CD4-positive, alpha-beta T cell treated with Interleukin-15 for 4 hours (primary cell): ENCODE measurements around the gene TCF4.

Experiments used
- DNase-seq: peaks from one replicate; pipeline ENCODE4 v3.0.0-alpha.2; 2020; ENCODE audit warnings: low spot score

The TCF4 gene

DNA sequence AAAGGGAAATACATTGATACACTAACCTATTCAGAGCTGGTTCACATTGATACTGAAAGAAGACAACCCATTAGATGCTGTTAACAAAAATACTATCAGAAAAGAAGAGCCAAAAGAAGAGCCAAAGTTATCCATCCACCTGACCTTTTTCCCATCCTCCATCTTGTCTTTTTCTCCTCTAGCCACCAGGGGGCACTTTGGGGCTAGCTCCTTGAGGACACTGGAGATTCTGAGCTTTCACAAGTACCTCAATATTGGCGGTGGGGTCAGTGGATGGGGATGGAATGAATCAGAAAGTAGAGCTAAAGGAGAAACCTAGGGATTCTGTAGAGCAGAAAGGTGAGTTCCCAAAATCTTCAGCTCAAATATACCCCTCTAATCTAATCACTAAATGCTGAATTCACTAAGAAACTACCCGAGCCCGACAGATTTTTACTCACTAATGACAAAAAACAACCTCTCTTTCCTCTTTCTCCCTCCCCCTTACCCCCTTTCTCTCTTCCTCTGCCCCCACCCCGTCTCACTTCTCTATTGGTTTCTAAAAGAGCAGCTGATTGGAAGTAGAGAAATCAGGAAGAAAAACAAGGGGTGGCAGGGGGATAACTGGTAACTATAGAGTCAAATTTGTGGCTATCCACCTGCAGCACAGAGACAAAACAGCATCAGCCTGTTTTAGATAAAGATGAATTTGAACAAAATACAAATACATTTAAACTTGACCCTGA is 203.3 kb downstream of the TCF4 start:
- DNase-seq, result no peak

DNA sequence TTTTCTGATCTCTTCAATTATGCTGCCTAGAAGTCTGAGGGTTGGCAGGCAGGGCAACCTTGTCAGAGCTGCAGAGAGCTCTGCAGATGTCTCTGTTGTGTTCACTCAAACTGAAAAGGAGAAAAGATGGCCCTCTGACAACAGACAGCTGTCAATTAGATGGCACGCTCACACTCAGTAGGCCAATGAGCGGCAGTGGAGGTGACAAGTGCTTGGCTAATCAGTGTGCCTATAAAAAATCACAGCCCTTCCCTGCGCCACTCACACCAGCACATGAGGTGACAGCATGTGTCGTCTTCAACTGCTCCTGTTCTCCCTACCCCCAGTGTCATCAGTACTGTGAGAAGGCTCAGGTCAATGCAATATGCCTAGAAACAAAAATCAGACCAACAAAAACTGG is 203.9 kb downstream of the TCF4 start:
- no peak for DNase-seq

DNA sequence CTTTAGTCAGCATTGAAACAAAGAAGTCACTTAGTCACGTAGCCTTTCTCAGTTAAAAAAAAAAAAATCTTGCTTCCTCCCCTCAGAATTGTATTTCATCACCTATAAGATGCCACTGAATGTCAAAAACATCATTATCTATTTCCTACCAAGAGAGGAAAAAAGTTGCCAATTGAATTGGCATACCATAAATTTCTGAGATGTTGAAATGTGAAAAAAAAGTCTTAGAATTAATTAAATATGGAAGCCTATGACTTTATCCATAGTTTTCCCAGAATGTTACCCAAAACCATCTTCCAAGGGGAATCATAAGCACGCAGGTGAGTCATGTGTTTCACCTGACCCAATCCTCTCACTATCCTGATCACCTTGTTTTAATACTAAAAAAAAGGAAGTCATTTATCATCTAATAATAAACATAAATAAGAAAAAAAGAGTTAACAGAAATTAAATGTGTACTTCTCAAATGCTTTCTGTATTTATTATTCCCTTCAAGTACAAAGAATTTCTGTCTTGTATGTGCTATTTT is 205.7 kb downstream of the TCF4 start:
- no peak for DNase-seq

DNA sequence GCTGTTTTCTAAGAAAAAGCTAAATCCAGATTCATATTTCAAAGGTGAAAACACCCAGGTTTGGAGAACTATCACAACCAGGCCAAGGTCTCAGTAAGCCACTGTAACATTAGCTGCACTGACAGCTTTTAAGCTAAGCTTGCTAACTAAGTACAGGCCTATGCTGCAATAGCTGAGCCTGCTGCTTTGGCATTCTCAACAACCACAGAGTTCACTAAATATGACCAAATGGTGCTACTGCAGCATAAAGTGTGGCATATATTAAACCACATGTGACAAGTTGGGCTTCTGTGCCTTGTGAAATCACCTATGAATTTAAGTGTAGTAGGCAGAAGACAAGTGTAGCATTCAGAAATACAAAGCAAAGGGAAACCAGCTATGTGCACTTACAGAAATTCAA is 206.7 kb downstream of the TCF4 start:
- no peak for DNase-seq

DNA sequence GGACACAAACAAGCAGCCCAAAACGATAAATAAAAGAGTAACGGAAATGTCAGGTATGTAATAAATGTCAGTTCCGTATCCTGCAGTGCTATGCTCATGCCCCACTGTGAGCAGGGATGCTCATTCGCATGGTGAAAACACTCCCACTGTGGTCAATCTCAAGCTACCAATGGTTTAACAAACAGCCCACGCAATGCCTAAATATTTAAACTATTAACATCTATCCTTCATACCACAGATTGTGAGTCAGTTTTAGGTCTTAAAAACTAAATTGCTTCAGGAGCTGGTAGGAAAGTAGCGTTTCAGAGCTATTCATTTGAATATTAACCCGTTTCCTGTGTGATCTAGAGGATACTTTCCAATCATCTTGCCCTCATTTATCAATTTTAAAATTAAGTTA is 207.4 kb downstream of the TCF4 start:
- DNase-seq, result no peak

DNA sequence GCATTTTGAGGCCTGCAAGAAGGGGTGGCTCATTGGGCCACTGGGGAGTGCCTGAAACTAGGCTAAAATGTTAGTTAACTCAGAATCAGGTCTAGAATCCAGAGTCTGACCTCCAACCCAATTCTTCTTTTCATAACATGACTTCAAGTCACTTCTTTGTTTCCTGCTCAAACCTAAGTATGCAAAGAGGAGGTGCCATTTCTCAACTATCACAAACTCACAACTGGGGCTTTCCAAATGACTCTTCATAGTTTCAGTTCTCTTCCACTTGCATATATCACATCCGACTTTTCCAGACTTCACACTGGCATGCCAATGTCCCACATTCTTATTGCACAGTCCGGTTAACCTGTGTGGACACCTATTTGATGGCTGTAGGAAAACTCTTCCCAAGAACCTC is 211.6 kb downstream of the TCF4 start:
- no peak for DNase-seq

DNA sequence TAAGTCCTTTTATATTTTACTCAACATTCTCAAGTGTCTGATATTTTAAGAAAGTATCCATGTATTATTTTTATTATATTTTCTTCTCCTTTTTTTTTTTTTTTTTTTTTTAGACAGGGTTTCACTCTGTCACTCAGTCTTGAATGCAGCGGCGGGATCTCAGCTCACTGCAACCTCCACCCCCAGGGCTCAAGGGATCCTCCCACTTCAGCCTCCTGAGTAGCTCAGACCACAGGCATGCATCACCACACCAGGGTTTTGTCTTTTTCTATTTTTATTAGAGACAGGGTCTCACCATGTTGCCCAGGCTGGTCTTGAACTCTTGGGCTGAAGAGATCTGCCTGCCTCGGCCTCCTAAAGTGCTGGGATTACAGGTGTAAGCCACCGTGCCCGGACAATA is 212.1 kb downstream of the TCF4 start:
- no peak for DNase-seq

DNA sequence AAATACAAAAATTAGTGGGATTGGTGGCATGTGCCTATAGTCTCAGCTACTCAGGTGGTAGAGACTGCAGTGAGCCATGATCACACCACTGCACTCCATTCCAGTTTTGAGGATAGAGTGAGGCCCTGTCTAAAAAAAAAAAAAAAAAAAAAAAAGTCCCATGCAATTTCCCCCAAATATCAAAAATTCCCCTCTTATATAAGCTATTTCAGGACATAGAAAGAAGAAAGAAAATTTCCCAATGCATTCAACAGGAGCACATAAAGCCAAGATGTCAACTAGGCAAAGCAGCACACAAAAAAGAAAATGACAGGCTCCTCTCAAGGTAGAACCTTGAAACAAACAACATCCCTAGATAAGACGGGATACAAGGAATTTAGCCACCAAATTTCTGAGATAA is 213.3 kb downstream of the TCF4 start:
- DNase-seq, result no peak

DNA sequence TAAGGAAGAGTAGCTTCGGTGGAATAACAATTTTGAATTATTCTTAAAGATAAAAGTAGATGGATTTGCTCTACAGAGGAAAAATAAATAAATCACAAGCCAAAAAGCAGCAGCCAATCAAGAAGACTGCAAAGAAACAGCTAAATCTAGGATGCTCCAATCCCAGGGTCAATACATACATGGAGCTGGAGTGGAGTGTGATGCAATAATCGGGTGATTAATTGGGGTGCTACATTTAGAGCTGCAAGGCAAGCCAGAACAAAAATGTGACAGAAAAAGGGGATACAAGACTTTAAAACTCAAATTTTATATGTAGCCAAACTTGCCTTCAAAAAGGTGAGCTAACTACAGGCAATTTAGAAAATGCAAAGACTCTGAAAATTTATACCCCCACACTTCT is 215.8 kb downstream of the TCF4 start:
- DNase-seq, result no peak

DNA sequence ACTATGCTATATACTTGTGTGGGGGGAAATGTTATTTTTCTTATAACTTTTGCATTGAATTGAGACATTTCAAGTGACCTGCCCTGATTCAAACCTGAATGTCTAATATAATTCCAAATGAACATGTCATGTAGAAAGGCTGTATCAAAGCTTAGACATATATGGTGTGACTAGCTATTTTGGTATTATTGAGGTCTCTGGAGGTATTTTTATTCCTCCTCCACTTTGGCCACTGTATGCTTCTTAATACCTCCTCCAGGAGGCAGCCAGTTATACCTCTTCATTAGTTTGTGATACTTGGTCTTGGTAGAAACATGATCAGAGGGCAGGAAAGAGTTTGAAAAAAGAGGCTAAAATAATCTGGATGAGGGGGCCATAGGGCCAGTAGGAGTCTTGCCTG is 217.1 kb downstream of the TCF4 start:
- DNase-seq, result no peak

DNA sequence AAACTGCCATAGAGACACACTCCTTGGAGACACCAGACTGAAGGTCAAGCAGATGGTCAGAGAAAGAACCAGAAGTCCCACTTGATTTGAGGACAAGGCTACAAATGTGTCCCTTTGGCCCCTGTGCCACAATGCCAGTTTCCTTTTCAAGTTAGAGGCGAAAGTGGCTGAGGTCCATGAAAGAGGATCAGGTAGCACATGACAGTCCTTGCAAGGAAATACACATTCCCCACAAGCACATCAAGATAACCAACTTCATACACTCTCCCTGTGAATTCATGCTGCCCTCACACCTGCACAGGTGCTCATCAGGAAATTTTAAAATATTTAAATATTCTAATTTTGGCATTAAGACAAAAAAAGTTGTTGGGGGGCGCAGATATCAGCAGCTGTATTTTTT is 218.6 kb downstream of the TCF4 start:
- no peak for DNase-seq

DNA sequence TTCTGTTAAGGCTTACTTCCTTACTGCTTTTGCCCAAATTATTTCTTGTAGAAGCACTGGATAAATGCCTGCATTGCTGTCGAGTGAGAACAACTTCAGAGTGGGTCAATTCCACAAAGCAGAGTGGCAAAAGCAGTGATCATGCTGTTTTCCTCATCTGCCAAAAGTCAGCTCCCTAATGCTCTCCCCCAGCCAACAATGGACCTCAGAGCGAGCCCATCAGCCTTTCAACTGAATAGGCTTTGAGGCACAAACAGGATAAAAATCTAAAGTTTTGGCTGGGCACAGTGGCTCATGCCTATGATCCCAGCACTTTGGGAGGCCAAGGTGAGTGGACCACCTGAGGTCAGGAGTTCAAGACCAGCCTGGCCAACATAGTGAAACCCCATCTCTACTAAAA is 222.7 kb downstream of the TCF4 start:
- DNase-seq, result no peak

DNA sequence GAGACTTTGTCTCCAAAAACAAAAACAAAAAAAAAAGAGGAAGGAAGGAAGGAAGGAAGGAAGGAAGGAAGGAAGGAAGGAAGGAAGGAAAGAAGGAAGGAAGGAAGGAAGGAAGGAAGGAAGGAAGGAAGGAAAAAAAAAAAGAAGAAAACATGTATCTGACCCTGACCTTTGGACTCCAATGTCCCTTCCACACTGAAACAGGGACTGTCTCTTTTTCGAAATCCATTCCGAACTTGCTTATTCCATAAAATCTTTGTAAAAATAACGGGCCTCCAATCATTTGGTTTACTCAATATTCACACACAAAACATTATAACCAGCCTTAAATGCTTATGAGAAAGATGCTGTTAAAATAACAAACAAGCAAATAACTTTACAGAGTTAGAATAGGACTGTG is 225.7 kb downstream of the TCF4 start:
- DNase-seq, result no peak

DNA sequence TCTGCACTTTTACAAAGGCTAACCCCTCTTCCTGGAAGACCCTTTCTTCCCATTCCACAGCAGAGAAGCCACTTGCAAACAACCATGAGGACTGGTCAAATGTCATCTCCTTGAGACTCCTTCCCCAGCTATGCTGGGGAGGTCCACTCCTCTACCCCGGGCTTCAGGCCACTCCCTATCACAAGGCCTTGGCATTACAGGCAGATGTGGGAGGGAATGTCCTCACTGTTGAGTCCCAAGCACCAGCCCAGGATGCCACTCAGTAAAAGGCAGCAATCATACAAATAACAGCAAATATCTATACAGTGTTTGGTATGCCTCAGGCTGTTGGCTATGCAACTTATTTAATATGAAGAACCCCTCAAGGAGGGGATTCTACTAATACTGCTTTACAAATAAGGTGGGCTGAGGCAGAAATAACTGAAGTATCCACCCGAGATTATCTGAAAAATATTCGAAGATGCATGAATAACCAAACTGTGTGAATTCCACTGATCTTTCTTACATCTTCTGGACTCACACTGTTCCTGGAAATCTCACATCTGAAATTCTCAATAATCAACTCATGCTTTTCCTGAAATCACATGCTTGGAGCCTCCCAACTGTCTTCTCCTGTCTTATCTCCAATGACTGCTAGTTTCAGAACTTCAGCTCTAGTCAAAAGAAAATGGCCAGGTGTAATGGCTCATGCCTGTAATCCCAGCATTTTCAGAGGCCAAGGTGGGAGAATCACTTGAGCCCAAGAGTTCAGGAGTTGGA is 226.3 kb downstream of the TCF4 start:
- DNase-seq, result no peak

DNA sequence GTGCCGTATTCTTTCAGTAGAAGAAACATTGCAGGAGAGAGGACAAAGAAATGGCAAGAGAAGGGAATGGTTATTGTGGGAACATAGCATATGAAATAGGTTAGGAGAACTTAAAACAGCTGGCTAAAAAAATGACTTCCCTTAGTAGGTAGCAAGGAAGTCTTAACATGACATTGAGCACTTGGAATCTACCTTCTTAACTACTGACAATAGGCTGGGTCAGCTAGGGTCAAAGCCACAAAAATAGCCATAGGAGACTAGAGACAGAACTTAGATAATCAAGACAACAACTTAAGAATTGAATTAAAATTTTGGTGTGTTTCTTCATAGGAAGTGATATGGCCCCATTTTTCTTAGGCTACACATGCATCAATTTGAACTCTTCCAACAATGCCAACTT is 227.9 kb downstream of the TCF4 start:
- DNase-seq, result no peak

DNA sequence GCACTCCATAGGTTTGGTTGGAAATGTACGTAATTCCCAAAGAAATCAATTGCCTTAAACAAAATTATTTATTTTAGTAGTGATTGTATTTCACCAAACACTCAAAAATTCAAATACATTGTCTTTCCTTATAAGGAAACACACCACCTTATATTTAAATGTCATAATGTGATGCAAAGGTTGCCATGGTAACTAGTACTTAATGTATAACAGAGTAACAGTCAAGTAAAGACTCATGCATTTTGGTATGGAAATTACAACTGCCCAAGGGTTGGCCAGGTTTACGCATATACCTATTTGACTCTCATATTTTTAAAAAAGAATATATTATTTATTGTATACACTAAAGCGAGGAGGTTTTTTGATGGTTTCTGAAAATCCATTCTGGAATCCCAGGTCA is 231.2 kb downstream of the TCF4 start:
- no peak for DNase-seq

DNA sequence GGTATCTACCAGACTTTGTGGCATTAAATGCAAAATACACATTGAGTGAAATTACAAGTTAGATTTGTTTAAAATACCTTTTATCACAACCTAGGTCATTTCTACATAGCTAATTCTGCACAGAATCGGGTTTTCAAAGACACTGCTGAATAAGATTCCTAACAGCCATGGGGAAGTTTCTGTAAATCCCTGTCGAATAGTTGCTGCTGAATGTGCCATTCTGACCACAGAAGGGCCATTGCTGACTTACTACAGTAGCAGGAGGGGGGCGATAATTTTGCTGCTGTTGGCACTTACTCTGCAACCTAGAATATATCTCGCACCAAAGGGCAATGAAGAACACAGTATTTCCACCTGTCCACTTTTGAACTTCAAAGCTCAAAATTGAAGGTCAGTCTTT is 232.8 kb downstream of the TCF4 start:
- DNase-seq, result no peak

DNA sequence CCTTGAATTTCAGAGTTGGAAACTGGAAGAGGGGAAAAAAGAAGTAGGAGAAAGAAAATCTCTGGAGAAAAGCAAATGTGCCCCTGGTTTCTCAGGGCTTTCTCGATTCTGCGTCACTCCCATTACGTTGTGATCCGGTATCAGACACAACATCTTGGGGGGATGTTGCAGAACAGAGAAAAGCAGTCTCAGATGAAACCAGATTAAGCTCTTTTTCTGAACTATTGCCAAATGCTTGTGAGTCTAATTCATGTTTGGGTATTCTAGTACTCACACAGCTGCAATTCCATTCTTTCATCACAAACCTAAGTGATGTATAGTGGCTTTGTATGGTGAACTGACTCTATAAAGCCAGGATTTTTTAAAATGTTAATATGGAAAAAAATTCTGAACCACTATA is 233.2 kb downstream of the TCF4 start:
- DNase-seq, result no peak

DNA sequence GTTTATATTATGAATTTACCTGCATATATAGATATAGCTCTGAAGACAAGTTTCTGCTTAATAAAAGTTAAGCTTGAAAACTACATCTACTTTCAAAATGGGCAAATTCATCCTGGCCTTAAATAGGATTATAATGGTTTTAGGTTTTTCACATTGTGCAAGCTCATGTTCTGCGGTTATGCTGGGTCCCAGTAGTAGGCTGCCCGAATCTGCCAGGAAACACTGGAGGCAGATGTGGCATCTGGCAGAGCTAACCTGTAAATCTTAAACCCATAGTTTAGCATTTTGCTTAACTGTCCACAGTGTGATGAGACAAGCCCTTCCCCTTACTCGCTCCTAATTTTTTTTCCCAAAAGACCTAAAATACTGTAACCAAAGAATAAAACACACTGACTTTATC is 234.2 kb downstream of the TCF4 start:
- no peak for DNase-seq

DNA sequence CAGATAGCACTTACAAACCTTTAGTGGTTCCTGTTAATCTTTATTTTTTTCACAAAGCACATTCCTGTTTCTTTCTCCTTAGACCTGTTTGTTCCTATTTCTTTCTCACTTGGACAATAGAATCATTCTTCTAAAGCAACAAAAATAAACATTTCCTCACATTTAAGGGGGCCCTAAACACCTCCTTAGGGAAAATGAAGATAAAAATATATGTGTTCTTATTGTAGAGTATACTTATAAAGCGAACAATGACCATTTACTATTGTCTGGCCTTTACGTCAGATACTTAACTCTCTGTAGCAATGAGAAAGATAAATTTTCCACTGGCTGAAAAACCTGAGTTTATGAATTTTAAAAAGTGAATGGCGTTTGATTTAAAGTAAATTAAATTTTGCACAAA is 234.6 kb downstream of the TCF4 start:
- no peak for DNase-seq

DNA sequence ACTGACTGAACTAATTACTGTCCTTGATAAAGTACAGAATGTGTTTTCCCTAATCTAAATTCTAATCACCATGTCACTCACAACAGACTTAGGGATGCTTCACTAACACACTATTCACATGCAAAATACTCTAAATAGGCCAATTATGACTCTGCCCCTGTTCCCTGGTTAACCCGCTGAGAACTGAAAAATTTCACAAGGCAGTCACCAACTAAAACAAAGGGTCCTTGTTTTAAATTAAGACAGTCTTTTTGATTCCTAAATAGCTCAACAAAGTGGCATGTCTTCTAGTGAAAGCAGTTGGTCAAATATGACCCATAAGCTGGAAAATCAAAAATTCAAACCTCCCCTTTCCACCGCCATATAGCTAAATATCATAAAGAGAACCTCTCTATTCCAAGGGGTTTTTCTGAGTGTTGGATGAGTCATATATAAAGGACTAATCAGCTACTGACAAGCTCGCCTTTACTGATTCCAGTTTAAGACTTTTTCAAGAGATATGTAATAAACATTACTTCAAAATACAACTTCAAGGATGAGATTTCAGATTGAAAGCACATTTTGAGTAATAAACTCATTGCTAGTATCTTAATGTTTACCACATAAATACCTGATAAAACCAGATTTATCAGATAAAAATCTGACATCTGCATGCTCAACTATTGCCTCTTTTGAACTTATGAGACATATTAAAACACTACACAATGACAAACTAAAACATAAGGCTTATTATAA is 235.8 kb downstream of the TCF4 start:
- no peak for DNase-seq

DNA sequence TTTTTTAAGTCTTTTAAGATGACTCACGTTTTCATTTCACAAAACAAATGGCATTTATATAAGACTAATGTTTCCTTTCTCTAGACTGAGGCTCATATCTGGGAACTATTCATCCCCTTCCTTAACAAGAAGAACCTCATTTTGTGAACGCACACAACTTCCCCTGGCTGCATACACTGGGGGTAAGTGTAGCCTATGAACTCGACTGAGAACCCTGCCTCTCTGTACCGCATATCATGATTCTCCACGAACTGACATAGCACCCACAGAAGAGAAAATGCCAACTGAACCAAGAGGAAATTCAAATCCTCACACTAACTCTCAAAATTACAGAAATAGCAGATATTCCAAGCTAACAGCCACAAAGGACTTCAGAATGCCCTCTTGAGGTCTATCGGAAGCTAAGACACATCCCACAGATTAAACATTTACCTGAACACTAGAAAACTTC is 236.7 kb downstream of the TCF4 start:
- no peak for DNase-seq

DNA sequence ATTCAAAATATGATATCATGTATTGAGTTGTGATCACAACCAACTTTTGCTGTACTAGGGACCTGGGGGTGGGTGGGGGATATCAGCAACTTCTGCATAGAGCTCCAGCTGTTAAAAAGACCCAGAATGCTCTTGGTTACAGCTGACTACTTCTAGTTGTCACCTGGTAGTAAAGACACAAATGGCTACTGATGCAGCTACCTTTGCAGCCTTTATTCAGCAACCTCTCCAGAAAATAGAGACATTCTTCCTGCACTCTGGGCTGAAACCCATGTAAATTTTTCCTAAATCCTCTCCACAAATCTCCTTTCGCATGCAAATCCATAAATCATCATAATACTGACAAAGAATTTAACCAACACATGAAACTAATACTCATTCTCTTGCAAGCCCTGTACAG is 238.3 kb downstream of the TCF4 start:
- DNase-seq, result no peak
